OCI-LY7 (cell line): ENCODE data around the gene PEMT. TPM values are rescaled to one million over a fixed set of nuclear protein-coding genes. Genes with fewer than 3 reads are reported as not detected.
A peak's percentile ranks its signal among the peaks of the same experiment; 100 is the strongest.

Source experiments
- BruUV-seq: library from RNA; stranded (reverse); fragments of 400-500 nt; replicated peaks from 2 replicates; lab custom pipeline; 2021; lab: Mats Ljungman, UMichigan
- CTCF ChIA-PET: fragments of 300-600 bp; sonication (Branson Sonifier 250); formaldehyde crosslinking; loops from one replicate; lab custom pipeline; 2022; ENCODE audit warnings: antibody characterized with exemption; ENCODE audit not compliant: unreplicated experiment; lab: Charles Lee
- POLR2A ChIA-PET: fragments of 300-600 bp; sonication (Branson Sonifier 250); formaldehyde crosslinking; loops from one replicate; lab custom pipeline; 2022; ENCODE audit warnings: antibody characterized with exemption; lab: Charles Lee
- DNase-seq: peaks from one replicate; pipeline ENCODE4 v3.0.0-alpha.2; 2015; ENCODE audit warnings: low spot score
- H2AFZ ChIP-seq: fragments of 200-600 bp; sonication (generic), shearing (Covaris generic); 2 replicates; pipeline ENCODE4 v1.6.1; 2014; ENCODE audit warnings: mild to moderate bottlenecking, antibody characterized with exemption, low read length, moderate library complexity
- H3K27ac ChIP-seq: fragments of 200-600 bp; sonication (generic); 2 replicates; pipeline ENCODE4 v1.5.1; 2014; ENCODE audit warnings: mixed run types, low read depth, mild to moderate bottlenecking, moderate library complexity, low read length, inconsistent platforms; ENCODE audit not compliant: poor library complexity, severe bottlenecking
- H3K36me3 ChIP-seq: fragments of 200-600 bp; sonication (generic); 2 replicates; pipeline ENCODE4 v1.6.1; 2014; ENCODE audit warnings: mild to moderate bottlenecking, antibody characterized with exemption, low read length, moderate library complexity, mixed read lengths; ENCODE audit not compliant: insufficient read depth
- H3K4me1 ChIP-seq: fragments of 200-600 bp; sonication (generic); 2 replicates; pipeline ENCODE4 v1.5.1; 2014; ENCODE audit warnings: mild to moderate bottlenecking, low read length; ENCODE audit not compliant: insufficient read depth, poor library complexity, severe bottlenecking
- H3K4me2 ChIP-seq: fragments of 200-600 bp; sonication (generic); 2 replicates; pipeline ENCODE4 v1.6.1; 2014; ENCODE audit warnings: mild to moderate bottlenecking, low read length
- H3K4me3 ChIP-seq: fragments of 200-600 bp; sonication (generic); 2 replicates; pipeline ENCODE4 v1.5.1; 2014; ENCODE audit warnings: mild to moderate bottlenecking, low read depth, low read length; ENCODE audit not compliant: poor library complexity, severe bottlenecking
- H3K79me2 ChIP-seq: fragments of 200-600 bp; sonication (generic); 2 replicates; pipeline ENCODE4 v1.6.1; 2016; ENCODE audit warnings: low read depth, mild to moderate bottlenecking, low read length, moderate library complexity, mixed read lengths; ENCODE audit not compliant: insufficient read depth
- H3K9me2 ChIP-seq: fragments of 200-600 bp; sonication (generic); 2 replicates; pipeline ENCODE4 v1.6.1; 2016; ENCODE audit warnings: mild to moderate bottlenecking, low read length, mixed read lengths; ENCODE audit not compliant: insufficient read depth
- H3K9me3 ChIP-seq: fragments of 200-600 bp; sonication (generic); 2 replicates; pipeline ENCODE4 v1.6.1; 2014; ENCODE audit warnings: mild to moderate bottlenecking, mixed run types, low read length, mixed read lengths
- H4K20me1 ChIP-seq: fragments of 200-600 bp; sonication (generic); 2 replicates; pipeline ENCODE4 v1.6.1; 2014; ENCODE audit warnings: mild to moderate bottlenecking, antibody characterized with exemption, low read length, moderate library complexity, mixed read lengths; ENCODE audit not compliant: insufficient read depth
- EZH2phosphoT487 ChIP-seq: fragments of 200-600 bp; sonication (generic); IDR thresholded peaks from 2 replicates; pipeline ENCODE4 v1.6.1; 2018; ENCODE audit warnings: low read depth, borderline replicate concordance, mild to moderate bottlenecking, mixed run types, antibody characterized with exemption, low read length, moderate library complexity, mixed read lengths
- intact Hi-C: fragments of 100-400 bp; cut with micrococcal nuclease; formaldehyde crosslinking; loops from one replicate; pipeline ENCODE4 v1.10.0; 2022; ENCODE audit not compliant: unreplicated experiment
- total RNA-seq, 2 experiments: library from RNA; depleted of rRNA in 1 of 2; stranded (reverse); fragments of >200 nt in 1 of 2; shearing (Covaris generic) in 1 of 2; gene quantifications; 2 replicates each; pipeline ENCODE4 v1.2.3, GENCODE V29; 2014 to 2022
- TF ChIP-seq, protein P1 (sequence below): fragments of 200-600 bp; sonication (generic); conservative IDR thresholded peaks from 2 replicates; pipeline ENCODE4 v1.5.1; 2014; ENCODE audit warnings: mild to moderate bottlenecking, antibody characterized with exemption, low read length, moderate library complexity, mixed read lengths

The PEMT gene
- total RNA-seq, 2 experiments from 2014 or later = 27.3 to 53.5 TPM

GRCh38 chr17:17493986-17494466 is 97.5 kb downstream of the PEMT start:
- H2AFZ ChIP-seq = no peak overlapping the region
- H3K9me2 ChIP-seq = no peaks in the 10 kb centered on the region
- no peak overlapping the region for H3K27ac ChIP-seq
- H3K79me2 ChIP-seq = no peaks in the 10 kb centered on the region
- H3K4me1 ChIP-seq = peaks cover 10% of the 10 kb centered on the region
- intact Hi-C loops = no loop called here
- POLR2A ChIA-PET = no interaction called here
- no peak for TF ChIP-seq EZH2phosphoT487
- TF ChIP-seq, protein P1, sequence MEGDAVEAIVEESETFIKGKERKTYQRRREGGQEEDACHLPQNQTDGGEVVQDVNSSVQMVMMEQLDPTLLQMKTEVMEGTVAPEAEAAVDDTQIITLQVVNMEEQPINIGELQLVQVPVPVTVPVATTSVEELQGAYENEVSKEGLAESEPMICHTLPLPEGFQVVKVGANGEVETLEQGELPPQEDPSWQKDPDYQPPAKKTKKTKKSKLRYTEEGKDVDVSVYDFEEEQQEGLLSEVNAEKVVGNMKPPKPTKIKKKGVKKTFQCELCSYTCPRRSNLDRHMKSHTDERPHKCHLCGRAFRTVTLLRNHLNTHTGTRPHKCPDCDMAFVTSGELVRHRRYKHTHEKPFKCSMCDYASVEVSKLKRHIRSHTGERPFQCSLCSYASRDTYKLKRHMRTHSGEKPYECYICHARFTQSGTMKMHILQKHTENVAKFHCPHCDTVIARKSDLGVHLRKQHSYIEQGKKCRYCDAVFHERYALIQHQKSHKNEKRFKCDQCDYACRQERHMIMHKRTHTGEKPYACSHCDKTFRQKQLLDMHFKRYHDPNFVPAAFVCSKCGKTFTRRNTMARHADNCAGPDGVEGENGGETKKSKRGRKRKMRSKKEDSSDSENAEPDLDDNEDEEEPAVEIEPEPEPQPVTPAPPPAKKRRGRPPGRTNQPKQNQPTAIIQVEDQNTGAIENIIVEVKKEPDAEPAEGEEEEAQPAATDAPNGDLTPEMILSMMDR = no peak
- CTCF ChIA-PET = no interaction called here
- no peak overlapping the region for H3K4me2 ChIP-seq
- peaks cover 37% of the 10 kb centered on the region for H3K36me3 ChIP-seq
- DNase-seq = no peak
- peaks cover 3% of the 10 kb centered on the region; the same call in 1 of the 2 replicates for H4K20me1 ChIP-seq
- no TSS peak for BruUV-seq
- H3K9me3 ChIP-seq = no peaks in the 10 kb centered on the region
- H3K4me3 ChIP-seq = no peak overlapping the region

GRCh38 chr17:17493249-17493985 is 98.1 kb downstream of the PEMT start:
- H3K79me2 ChIP-seq = no peaks in the 10 kb centered on the region
- BruUV-seq = no TSS peak
- TF ChIP-seq, protein P1 = no peak

GRCh38 chr17:17492571-17492970 is 98.9 kb downstream of the PEMT start:
- TF ChIP-seq, protein P1 = no peak
- TF ChIP-seq EZH2phosphoT487 = no peak
- BruUV-seq = TSS peak; percentile 50
- Histone ChIP-seq H3K36me3 (peaks cover 48% of the 10 kb centered on the region), H3K79me2 (no peaks in the 10 kb centered on the region), H2AFZ (no peak overlapping the region), H3K27ac (no peak overlapping the region), H3K4me3 (no peak overlapping the region), H3K4me1 (peaks cover 10% of the 10 kb centered on the region), H3K4me2 (no peak overlapping the region), H3K9me2 (no peaks in the 10 kb centered on the region), H4K20me1 (peaks cover 3% of the 10 kb centered on the region; the same call in 1 of the 2 replicates), H3K9me3 (no peaks in the 10 kb centered on the region)
- intact Hi-C loops = no loop called here
- ChIA-PET POLR2A (no interaction called here), CTCF (interaction anchor here (0.6 kb wide), 1 partner anchor 15 kb away, joined by 3 read pairs; no protein-coding TSS in a partner anchor)
- no peak for DNase-seq

More at GRCh38 chr17:17493249-17493985, 98.1 kb downstream of the PEMT start:
- Histone ChIP-seq H3K27ac (no peak overlapping the region), H3K36me3 (peaks cover 40% of the 10 kb centered on the region), H3K9me3 (no peaks in the 10 kb centered on the region), H3K4me1 (peaks cover 10% of the 10 kb centered on the region), H3K4me2 (no peak overlapping the region), H4K20me1 (peaks cover 3% of the 10 kb centered on the region; the same call in 1 of the 2 replicates), H3K4me3 (no peak overlapping the region), H3K9me2 (no peaks in the 10 kb centered on the region), H2AFZ (no peak overlapping the region)
- DNase-seq = no peak
- POLR2A ChIA-PET = no interaction called here
- CTCF ChIA-PET = no interaction called here
- intact Hi-C loops = no loop called here
